HG02973 (cell line): ENCODE data around the gene USP32.

Source experiments
- ATAC-seq: cut with Tn5 transposase; IDR thresholded peaks from one replicate; pipeline ENCODE4 v1.9.1; 2021; ENCODE audit warnings: moderate library complexity; ENCODE audit not compliant: unreplicated experiment

The USP32 gene

GRCh38 chr17:60304502-60304901 lies 87.4 kb downstream of the USP32 start:
- ATAC-seq, result no peak

GRCh38 chr17:60303406-60304099 lies 88.4 kb downstream of the USP32 start:
- no peak for ATAC-seq

GRCh38 chr17:60301649-60302048 lies 90.3 kb downstream of the USP32 start:
- ATAC-seq, result no peak

GRCh38 chr17:60300949-60301348 lies 91.0 kb downstream of the USP32 start:
- ATAC-seq, result no peak

- no peak for ATAC-seq
Observed at GRCh38 chr17:60300011-60300410, 91.9 kb downstream of the USP32 start.

- ATAC-seq, result no peak
Observed at GRCh38 chr17:60297760-60298401, 94.1 kb downstream of the USP32 start.

- ATAC-seq, result no peak
Observed at GRCh38 chr17:60296177-60296576, 95.8 kb downstream of the USP32 start.

GRCh38 chr17:60293580-60294335 lies 98.2 kb downstream of the USP32 start:
- ATAC-seq, result no peak

- no peak for ATAC-seq
Observed at GRCh38 chr17:60292697-60293096, 99.2 kb downstream of the USP32 start.

GRCh38 chr17:60284709-60285108 lies 107.2 kb downstream of the USP32 start:
- ATAC-seq, result no peak

GRCh38 chr17:60283816-60284215 lies 108.1 kb downstream of the USP32 start:
- ATAC-seq, result no peak

GRCh38 chr17:60280673-60281072 lies 111.3 kb downstream of the USP32 start:
- ATAC-seq, result no peak

- ATAC-seq, result no peak
Observed at GRCh38 chr17:60278237-60278636, 113.7 kb downstream of the USP32 start.

- ATAC-seq, result no peak
Observed at GRCh38 chr17:60277258-60277657, 114.7 kb downstream of the USP32 start.

- no peak for ATAC-seq
Observed at GRCh38 chr17:60269417-60269816, 122.5 kb downstream of the USP32 start.

GRCh38 chr17:60260540-60260939 lies 131.4 kb downstream of the USP32 start:
- ATAC-seq, result no peak

GRCh38 chr17:60258313-60258712 lies 133.6 kb downstream of the USP32 start:
- ATAC-seq, result no peak

GRCh38 chr17:60256174-60256573 lies 135.8 kb downstream of the USP32 start:
- ATAC-seq, result no peak

GRCh38 chr17:60253048-60253447 lies 138.9 kb downstream of the USP32 start:
- no peak for ATAC-seq

- ATAC-seq, result no peak
Observed at GRCh38 chr17:60252459-60252858, 139.5 kb downstream of the USP32 start.

GRCh38 chr17:60249290-60249826 lies 142.6 kb downstream of the USP32 start:
- no peak for ATAC-seq
